CD4-positive, alpha-beta T cell treated with Interleukin-17A for 4 hours (primary cell): ENCODE results near the gene ETNK2.
"Not testable (repeated sequence)": the region's sequence is repeated elsewhere in the genome, so short reads cannot be mapped to it uniquely, and the experiment has no call there.

Experiments used
- DNase-seq: peaks from one replicate; pipeline ENCODE4 v3.0.0-alpha.2; 2020; ENCODE audit warnings: mixed read lengths

Gene ETNK2

GRCh38 chr1:204121840-204122555, 29.8 kb downstream of the ETNK2 start:
- DNase-seq: no peak

- no peak for DNase-seq
Measured at GRCh38 chr1:204116539-204116938, 35.3 kb downstream of the ETNK2 start.

GRCh38 chr1:204115116-204115515, 36.7 kb downstream of the ETNK2 start:
- DNase-seq: no peak

- no peak for DNase-seq
Measured at GRCh38 chr1:204114606-204115005, 37.2 kb downstream of the ETNK2 start.

GRCh38 chr1:204113896-204114295, 37.9 kb downstream of the ETNK2 start:
- DNase-seq: no peak

- no peak for DNase-seq
Measured at GRCh38 chr1:204112876-204113730, 38.7 kb downstream of the ETNK2 start.

- DNase-seq: no peak
Measured at GRCh38 chr1:204110894-204111633, 40.8 kb downstream of the ETNK2 start.

GRCh38 chr1:204108312-204109141, 43.3 kb downstream of the ETNK2 start:
- DNase-seq: no peak

GRCh38 chr1:204107892-204108291, 44.0 kb downstream of the ETNK2 start:
- DNase-seq: no peak

GRCh38 chr1:204106825-204107224, 45.0 kb downstream of the ETNK2 start:
- DNase-seq: no peak

GRCh38 chr1:204105131-204105515, 46.7 kb downstream of the ETNK2 start:
- no peak for DNase-seq

GRCh38 chr1:204104331-204105130, 47.3 kb downstream of the ETNK2 start:
- peak; percentile 50 for DNase-seq

- no peak for DNase-seq
Measured at GRCh38 chr1:204103431-204103741, 48.5 kb downstream of the ETNK2 start.

GRCh38 chr1:204102739-204103430, 49.0 kb downstream of the ETNK2 start:
- DNase-seq: no peak

- peak; percentile 20 for DNase-seq
Measured at GRCh38 chr1:204102029-204102611, 49.7 kb downstream of the ETNK2 start.

GRCh38 chr1:204099754-204100153, 52.1 kb downstream of the ETNK2 start:
- DNase-seq: not testable (repeated sequence)

GRCh38 chr1:204098683-204099082, 53.2 kb downstream of the ETNK2 start:
- no peak for DNase-seq

- no peak for DNase-seq
Measured at GRCh38 chr1:204096931-204097330, 54.9 kb downstream of the ETNK2 start.

GRCh38 chr1:204094856-204095634, 56.8 kb downstream of the ETNK2 start:
- no peak for DNase-seq

GRCh38 chr1:204094313-204094729, 57.5 kb downstream of the ETNK2 start:
- no peak for DNase-seq
